GM18507 (cell line): ENCODE data around the gene SMAP2.
A peak's percentile ranks its signal among the peaks of the same experiment; 100 is the strongest.
"Not testable (repeated sequence)": the region's sequence is repeated elsewhere in the genome, so short reads cannot be mapped to it uniquely, and the experiment has no call there.

Source experiments
- DNase-seq: peaks from one replicate; pipeline ENCODE4 v3.0.0; 2011; ENCODE audit warnings: low read depth; ENCODE audit not compliant: insufficient read length; ENCODE audit errors: extremely low spot score
- FAIRE-seq: peaks from 2 replicates; lab custom pipeline; 2011; peaks lifted over from hg19 to GRCh38; lab: Jason Lieb, UNC

The SMAP2 gene

GRCh38 chr1:40388456-40389321, 15.2 kb downstream of the SMAP2 start:
- not testable (repeated sequence) for FAIRE-seq

GRCh38 chr1:40389322-40389803, 15.8 kb downstream of the SMAP2 start:
- FAIRE-seq (no peak), DNase-seq (no peak)

More at GRCh38 chr1:40388456-40389321, 15.2 kb downstream of the SMAP2 start:
- not testable (repeated sequence) for DNase-seq

GRCh38 chr1:40389871-40390560, 16.5 kb downstream of the SMAP2 start:
- DNase-seq (no peak), FAIRE-seq (no peak)

GRCh38 chr1:40390857-40391256, 17.3 kb downstream of the SMAP2 start:
- no peak for FAIRE-seq
- DNase-seq: no peak

- FAIRE-seq: peak; percentile 26
Measured at GRCh38 chr1:40391688-40392145, 18.2 kb downstream of the SMAP2 start.

GRCh38 chr1:40392221-40392620, 18.7 kb downstream of the SMAP2 start:
- FAIRE-seq (no peak), DNase-seq (no peak)

More at GRCh38 chr1:40391688-40392145, 18.2 kb downstream of the SMAP2 start:
- no peak for DNase-seq

GRCh38 chr1:40393173-40393572, 19.6 kb downstream of the SMAP2 start:
- FAIRE-seq: no peak
- no peak for DNase-seq

GRCh38 chr1:40394491-40395172, 21.1 kb downstream of the SMAP2 start:
- FAIRE-seq (no peak), DNase-seq (no peak)

- FAIRE-seq: no peak
- DNase-seq: no peak
Measured at GRCh38 chr1:40395190-40396175, 22.0 kb downstream of the SMAP2 start.

GRCh38 chr1:40396420-40396819, 22.9 kb downstream of the SMAP2 start:
- FAIRE-seq (peak; percentile 70), DNase-seq (no peak)

- FAIRE-seq (peak; percentile 41), DNase-seq (no peak)
Measured at GRCh38 chr1:40397258-40397657, 23.7 kb downstream of the SMAP2 start.

- peak; percentile 33 for DNase-seq
- FAIRE-seq: peak; percentile 92
Measured at GRCh38 chr1:40399984-40400704, 26.6 kb downstream of the SMAP2 start.

GRCh38 chr1:40401473-40402201, 28.1 kb downstream of the SMAP2 start:
- FAIRE-seq: no peak

GRCh38 chr1:40404670-40405462, 31.3 kb downstream of the SMAP2 start:
- DNase-seq (no peak), FAIRE-seq (peak; percentile 89)

More at GRCh38 chr1:40401473-40402201, 28.1 kb downstream of the SMAP2 start:
- no peak for DNase-seq

GRCh38 chr1:40405812-40406211, 32.3 kb downstream of the SMAP2 start:
- no peak for FAIRE-seq

GRCh38 chr1:40407453-40407852, 33.9 kb downstream of the SMAP2 start:
- FAIRE-seq (no peak), DNase-seq (no peak)

More at GRCh38 chr1:40405812-40406211, 32.3 kb downstream of the SMAP2 start:
- no peak for DNase-seq

- FAIRE-seq (no peak), DNase-seq (no peak)
Measured at GRCh38 chr1:40409467-40409866, 35.9 kb downstream of the SMAP2 start.
